ENCODE data around the gene ANKRD11.

- TF ChIP-seq CTCF (IDR thresholded peaks at IDR 0.05) (no peak), ZFX (IDR thresholded peaks at IDR 0.05; ENCODE audit: borderline replicate concordance) (no peak)
These were observed 152.4 kb downstream of the ANKRD11 start for GRCh38 chr16:89337965-89338364.

Measured in 22Rv1 (cell line).